ENCODE measurements around the gene SERTAD3. TPM values are rescaled to one million over a fixed set of nuclear protein-coding genes. Genes with fewer than 3 reads are reported as not detected.
"Not testable (repeated sequence)": the region's sequence is repeated elsewhere in the genome, so short reads cannot be mapped to it uniquely, and the experiment has no call there.

SERTAD3 gene
- total RNA-seq, 4 donors from 2014 or later: 1.0 to 81.5 (median 44.7) TPM

DNA sequence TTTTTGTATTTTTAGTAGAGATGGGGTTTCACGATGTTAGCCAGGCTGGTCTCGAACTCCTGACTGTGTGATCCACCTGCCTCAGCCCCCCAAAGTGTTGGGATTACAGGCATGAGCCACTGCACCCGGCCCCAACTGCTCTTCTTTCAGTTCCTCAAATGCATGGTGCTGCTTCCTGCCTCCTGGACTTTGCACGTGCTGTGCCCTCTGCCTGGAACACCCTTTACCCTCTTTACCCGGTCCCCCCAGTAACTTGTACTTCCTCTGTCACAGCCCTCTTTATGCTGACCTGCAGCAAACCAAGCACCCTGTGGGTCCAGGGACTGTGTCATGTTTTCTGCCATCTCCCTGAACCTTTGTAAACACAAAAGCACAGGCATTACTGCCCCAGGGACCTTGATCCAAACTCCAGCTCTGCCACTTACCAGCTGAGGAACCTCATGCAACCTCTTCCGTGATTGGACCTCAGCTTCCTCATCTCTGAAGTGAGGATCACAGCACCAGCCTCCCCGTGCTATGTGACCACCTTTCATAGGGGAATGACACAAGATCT is 17.6 kb upstream of the SERTAD3 start:
- H3K4me1 ChIP-seq: no peaks in the 10 kb centered on the region
- H3K36me3 ChIP-seq: no peaks in the 10 kb centered on the region
- no peaks in the 10 kb centered on the region for H3K27me3 ChIP-seq
- H3K27ac ChIP-seq: no peak overlapping the region
- TF ChIP-seq, protein P1, sequence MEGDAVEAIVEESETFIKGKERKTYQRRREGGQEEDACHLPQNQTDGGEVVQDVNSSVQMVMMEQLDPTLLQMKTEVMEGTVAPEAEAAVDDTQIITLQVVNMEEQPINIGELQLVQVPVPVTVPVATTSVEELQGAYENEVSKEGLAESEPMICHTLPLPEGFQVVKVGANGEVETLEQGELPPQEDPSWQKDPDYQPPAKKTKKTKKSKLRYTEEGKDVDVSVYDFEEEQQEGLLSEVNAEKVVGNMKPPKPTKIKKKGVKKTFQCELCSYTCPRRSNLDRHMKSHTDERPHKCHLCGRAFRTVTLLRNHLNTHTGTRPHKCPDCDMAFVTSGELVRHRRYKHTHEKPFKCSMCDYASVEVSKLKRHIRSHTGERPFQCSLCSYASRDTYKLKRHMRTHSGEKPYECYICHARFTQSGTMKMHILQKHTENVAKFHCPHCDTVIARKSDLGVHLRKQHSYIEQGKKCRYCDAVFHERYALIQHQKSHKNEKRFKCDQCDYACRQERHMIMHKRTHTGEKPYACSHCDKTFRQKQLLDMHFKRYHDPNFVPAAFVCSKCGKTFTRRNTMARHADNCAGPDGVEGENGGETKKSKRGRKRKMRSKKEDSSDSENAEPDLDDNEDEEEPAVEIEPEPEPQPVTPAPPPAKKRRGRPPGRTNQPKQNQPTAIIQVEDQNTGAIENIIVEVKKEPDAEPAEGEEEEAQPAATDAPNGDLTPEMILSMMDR (IDR thresholded peaks at IDR 0.05): no peak
- no peak for TF ChIP-seq POLR2A (IDR thresholded peaks at IDR 0.05)
- no peak overlapping the region for H3K4me3 ChIP-seq
- intact Hi-C loops (cut with DNase I; ENCODE audit: low total_unique reads): loop anchor here (10.0 kb wide), 1 partner anchor 143 kb away; the partner anchor contains the start of gene LTBP4
- DNase-seq: no peak
- H3K9me3 ChIP-seq: no peaks in the 10 kb centered on the region

DNA sequence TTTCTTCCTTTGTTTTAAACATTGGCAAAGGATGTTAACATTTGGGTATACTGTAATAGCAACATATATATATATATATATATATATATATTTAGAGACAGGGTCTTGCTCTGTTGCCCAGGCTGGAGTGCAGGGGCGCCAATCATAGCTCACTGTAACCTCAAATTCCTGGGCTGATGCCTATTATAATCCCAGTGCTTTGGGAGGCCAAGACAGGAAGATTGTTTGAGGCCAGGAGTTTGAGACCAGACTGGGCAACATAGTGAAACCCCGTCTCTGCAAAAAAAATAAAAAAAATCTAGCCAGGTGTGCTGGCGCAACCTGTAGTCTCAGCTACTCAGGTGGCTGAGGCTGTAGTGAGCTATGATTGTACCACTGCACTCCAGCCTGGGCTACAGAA is 16.1 kb upstream of the SERTAD3 start:
- H3K27ac ChIP-seq: no peak overlapping the region
- intact Hi-C loops (cut with DNase I; ENCODE audit: low total_unique reads): loop anchor here (10.0 kb wide), 1 partner anchor 145 kb away; the partner anchor contains the start of gene LTBP4
- no peaks in the 10 kb centered on the region for H3K9me3 ChIP-seq
- no peak for TF ChIP-seq POLR2A (IDR thresholded peaks at IDR 0.05)
- TF ChIP-seq, protein P1 (IDR thresholded peaks at IDR 0.05): no peak
- H3K27me3 ChIP-seq: no peaks in the 10 kb centered on the region
- H3K4me3 ChIP-seq: no peak overlapping the region
- DNase-seq: no peak
- H3K4me1 ChIP-seq: no peaks in the 10 kb centered on the region
- no peaks in the 10 kb centered on the region for H3K36me3 ChIP-seq

DNA sequence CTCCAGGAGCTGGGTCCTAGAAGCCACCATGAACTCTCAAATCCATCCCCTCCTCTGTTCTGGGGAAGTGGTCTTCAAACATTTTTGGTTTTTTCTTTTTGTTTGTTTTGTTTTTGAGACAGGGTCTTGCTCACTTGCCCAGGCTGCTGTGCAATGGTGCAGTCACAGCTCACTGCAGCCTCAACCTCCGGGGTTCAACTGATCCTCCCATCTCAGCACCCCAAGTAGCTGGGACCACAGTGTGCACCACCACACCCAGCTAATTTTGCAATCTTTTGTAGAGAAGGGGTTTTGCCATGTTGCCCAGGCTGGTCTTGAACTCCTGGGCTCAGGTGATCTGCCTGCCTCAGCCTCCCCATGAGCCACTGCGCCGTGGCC is 14.5 kb upstream of the SERTAD3 start:
- no peaks in the 10 kb centered on the region for H3K4me1 ChIP-seq
- H3K27me3 ChIP-seq: no peaks in the 10 kb centered on the region
- no peaks in the 10 kb centered on the region for H3K9me3 ChIP-seq
- H3K27ac ChIP-seq: no peak overlapping the region
- no peaks in the 10 kb centered on the region for H3K36me3 ChIP-seq
- TF ChIP-seq, protein P1 (IDR thresholded peaks at IDR 0.05): no peak
- TF ChIP-seq POLR2A (IDR thresholded peaks at IDR 0.05): no peak
- no peak for DNase-seq
- no peak overlapping the region for H3K4me3 ChIP-seq
- intact Hi-C loops (cut with DNase I; ENCODE audit: low total_unique reads): no loop called here

DNA sequence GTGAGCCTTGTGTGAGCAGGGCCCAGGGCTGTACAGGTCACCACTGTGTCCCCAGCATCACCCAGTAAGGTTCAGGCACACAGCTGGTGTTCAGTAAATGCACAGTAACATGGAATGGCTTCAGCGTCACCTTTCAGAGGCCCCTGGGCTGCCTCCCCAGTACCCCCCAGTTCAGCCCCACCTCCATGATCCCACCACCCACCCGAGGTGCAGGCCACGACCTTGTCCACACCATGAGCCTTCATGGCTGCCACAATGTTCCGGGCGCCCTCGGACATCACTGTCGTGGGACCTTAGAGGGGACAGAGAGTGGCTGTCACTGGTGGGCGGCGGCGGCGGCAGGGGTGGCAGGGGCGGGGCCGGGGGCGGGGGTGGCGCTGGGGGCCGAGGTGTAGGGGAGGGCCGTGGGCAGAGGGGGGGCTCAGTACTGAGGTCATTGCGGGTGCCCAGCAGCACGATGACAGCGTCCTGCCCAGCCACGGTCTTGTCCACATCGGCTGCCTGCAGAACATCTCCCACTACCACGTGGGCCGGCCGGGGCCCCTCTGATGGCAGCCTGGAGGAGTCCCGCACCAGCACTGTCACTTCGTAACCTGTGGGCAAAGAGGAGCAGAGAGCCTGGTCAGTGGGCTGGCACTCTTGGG is 13.9 kb upstream of the SERTAD3 start:
- H3K27ac ChIP-seq: no peak overlapping the region
- TF ChIP-seq, protein P1 (IDR thresholded peaks at IDR 0.05): no peak
- no peak for TF ChIP-seq POLR2A (IDR thresholded peaks at IDR 0.05)
- H3K4me3 ChIP-seq: no peak overlapping the region
- no peaks in the 10 kb centered on the region for H3K36me3 ChIP-seq
- no peaks in the 10 kb centered on the region for H3K4me1 ChIP-seq
- no peaks in the 10 kb centered on the region for H3K9me3 ChIP-seq
- intact Hi-C loops (cut with DNase I; ENCODE audit: low total_unique reads): no loop called here
- no peak for DNase-seq
- H3K27me3 ChIP-seq: no peaks in the 10 kb centered on the region

DNA sequence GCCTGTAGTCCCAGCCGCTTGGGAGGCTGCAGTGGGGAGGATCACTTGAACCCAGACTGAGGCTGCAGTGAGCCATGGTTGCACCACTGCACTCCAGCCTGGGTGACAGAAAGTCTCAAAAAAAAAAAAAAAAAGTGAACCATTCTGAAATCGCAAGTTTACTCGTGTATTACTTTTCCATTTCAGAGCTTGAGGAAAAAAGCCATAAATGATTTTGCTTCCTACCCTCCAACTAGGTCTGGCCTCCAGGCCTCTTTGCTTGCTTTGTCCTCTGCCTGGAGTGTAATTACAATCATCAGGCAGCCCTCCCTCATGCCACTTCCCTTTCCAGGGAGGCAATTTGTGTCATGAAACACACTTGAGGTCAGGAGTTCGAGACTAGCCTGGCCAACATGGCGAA is 12.9 kb upstream of the SERTAD3 start:
- no peak for TF ChIP-seq POLR2A (IDR thresholded peaks at IDR 0.05)
- TF ChIP-seq, protein P1 (IDR thresholded peaks at IDR 0.05): no peak
- H3K27ac ChIP-seq: no peak overlapping the region
- no peaks in the 10 kb centered on the region for H3K36me3 ChIP-seq
- intact Hi-C loops (cut with DNase I; ENCODE audit: low total_unique reads): no loop called here
- no peaks in the 10 kb centered on the region for H3K27me3 ChIP-seq
- H3K4me1 ChIP-seq: no peaks in the 10 kb centered on the region
- H3K9me3 ChIP-seq: no peaks in the 10 kb centered on the region
- H3K4me3 ChIP-seq: no peak overlapping the region
- no peak for DNase-seq

DNA sequence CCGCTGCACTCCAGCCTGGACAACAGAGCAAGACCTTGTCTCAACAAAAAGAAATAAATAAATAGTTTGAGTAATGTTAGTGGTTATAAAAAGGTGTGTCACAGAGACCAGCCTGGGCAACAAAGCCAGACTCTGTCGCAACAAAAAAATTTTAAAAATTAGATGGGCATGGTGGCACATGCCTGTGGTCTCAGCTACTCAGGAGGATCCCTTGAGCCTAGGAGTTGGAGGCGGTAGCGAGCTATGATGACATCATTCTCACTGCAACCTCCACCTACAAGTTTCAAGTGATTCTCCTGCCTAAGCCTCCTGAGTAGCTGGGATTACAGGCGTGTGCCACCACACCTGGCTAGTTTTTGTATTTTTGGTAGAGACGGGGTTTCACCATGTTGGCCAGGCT is 9.8 kb upstream of the SERTAD3 start:
- H3K36me3 ChIP-seq; H3K9me3 ChIP-seq; H3K4me1 ChIP-seq; H3K4me3 ChIP-seq; H3K27ac ChIP-seq; H3K27me3 ChIP-seq; intact Hi-C loops (cut with DNase I; ENCODE audit: low total_unique reads); DNase-seq: not testable (repeated sequence)
